HEK293 (cell line): ENCODE measurements around the gene DAGLB.

Experiments used
- CTCF ChIP-seq: fragments of 450-650 bp; formaldehyde crosslinking; IDR thresholded peaks from 2 replicates; pipeline ENCODE4 v1.5.1; 2016; ENCODE audit warnings: missing biosample characterization, missing genetic modification characterization
- YY1 ChIP-seq: fragments of 450-650 bp; formaldehyde crosslinking; IDR thresholded peaks from 2 replicates; pipeline ENCODE4 v1.5.1; 2018; ENCODE audit warnings: missing biosample characterization, missing genetic modification characterization
- ZNF146 ChIP-seq: fragments of 450-650 bp; formaldehyde crosslinking; IDR thresholded peaks from 2 replicates; pipeline ENCODE4 v1.5.1; 2016; ENCODE audit warnings: missing biosample characterization, missing genetic modification characterization
- ZNF48 ChIP-seq: fragments of 450-650 bp; formaldehyde crosslinking; IDR thresholded peaks from 2 replicates; pipeline ENCODE4 v1.5.1; 2016; ENCODE audit warnings: missing biosample characterization, missing genetic modification characterization
- ZNF776 ChIP-seq: fragments of 450-650 bp; formaldehyde crosslinking; IDR thresholded peaks from 2 replicates; pipeline ENCODE4 v1.5.0; 2017; ENCODE audit warnings: missing biosample characterization, missing genetic modification characterization, borderline replicate concordance
- TF ChIP-seq, protein P1 (sequence below): fragments of 450-650 bp; formaldehyde crosslinking; conservative IDR thresholded peaks from 2 replicates; pipeline ENCODE4 v1.5.1; 2016; ENCODE audit warnings: low read depth, missing biosample characterization, missing genetic modification characterization

GRCh38 chr7:6425948-6426347 is 21.8 kb downstream of the DAGLB start:
- TF ChIP-seq ZNF146 (no peak), YY1 (no peak), ZNF776 (tag by site-specific recombination) (no peak), CTCF (tag by site-specific recombination) (no peak), ZNF48 (tag by site-specific recombination) (no peak)
- TF ChIP-seq, protein P1, sequence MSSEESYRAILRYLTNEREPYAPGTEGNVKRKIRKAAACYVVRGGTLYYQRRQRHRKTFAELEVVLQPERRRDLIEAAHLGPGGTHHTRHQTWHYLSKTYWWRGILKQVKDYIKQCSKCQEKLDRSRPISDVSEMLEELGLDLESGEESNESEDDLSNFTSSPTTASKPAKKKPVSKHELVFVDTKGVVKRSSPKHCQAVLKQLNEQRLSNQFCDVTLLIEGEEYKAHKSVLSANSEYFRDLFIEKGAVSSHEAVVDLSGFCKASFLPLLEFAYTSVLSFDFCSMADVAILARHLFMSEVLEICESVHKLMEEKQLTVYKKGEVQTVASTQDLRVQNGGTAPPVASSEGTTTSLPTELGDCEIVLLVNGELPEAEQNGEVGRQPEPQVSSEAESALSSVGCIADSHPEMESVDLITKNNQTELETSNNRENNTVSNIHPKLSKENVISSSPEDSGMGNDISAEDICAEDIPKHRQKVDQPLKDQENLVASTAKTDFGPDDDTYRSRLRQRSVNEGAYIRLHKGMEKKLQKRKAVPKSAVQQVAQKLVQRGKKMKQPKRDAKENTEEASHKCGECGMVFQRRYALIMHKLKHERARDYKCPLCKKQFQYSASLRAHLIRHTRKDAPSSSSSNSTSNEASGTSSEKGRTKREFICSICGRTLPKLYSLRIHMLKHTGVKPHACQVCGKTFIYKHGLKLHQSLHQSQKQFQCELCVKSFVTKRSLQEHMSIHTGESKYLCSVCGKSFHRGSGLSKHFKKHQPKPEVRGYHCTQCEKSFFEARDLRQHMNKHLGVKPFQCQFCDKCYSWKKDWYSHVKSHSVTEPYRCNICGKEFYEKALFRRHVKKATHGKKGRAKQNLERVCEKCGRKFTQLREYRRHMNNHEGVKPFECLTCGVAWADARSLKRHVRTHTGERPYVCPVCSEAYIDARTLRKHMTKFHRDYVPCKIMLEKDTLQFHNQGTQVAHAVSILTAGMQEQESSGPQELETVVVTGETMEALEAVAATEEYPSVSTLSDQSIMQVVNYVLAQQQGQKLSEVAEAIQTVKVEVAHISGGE (tag by site-specific recombination), result no peak
